WI38 (cell line): Measurements from ENCODE around the gene SH2D4B.

Experiments
- H3K4me3 ChIP-seq: 2 replicates; pipeline ENCODE4 v1.5.1; 2011; ENCODE audit warnings: low read depth, mild to moderate bottlenecking, control low read depth, low read length
- CTCF ChIP-seq: IDR thresholded peaks from 2 replicates; pipeline ENCODE4 v1.5.1; 2012; ENCODE audit warnings: low read depth, mild to moderate bottlenecking, control low read depth, low read length

The SH2D4B gene

GRCh38 chr10:80520661-80521470 lies 16.8 kb upstream of the SH2D4B start:
- no peak for TF ChIP-seq CTCF
- no peak overlapping the region for H3K4me3 ChIP-seq

- no peak for TF ChIP-seq CTCF
- H3K4me3 ChIP-seq = no peak overlapping the region
These were observed 14.8 kb upstream of the SH2D4B start for GRCh38 chr10:80522756-80523363.

GRCh38 chr10:80523773-80524172 lies 13.9 kb upstream of the SH2D4B start:
- no peak overlapping the region for H3K4me3 ChIP-seq
- TF ChIP-seq CTCF = no peak

- H3K4me3 ChIP-seq = no peak overlapping the region
- TF ChIP-seq CTCF = no peak
These were observed 13.4 kb upstream of the SH2D4B start for GRCh38 chr10:80524190-80524909.

GRCh38 chr10:80526218-80526617 lies 11.5 kb upstream of the SH2D4B start:
- no peak for TF ChIP-seq CTCF
- no peak overlapping the region for H3K4me3 ChIP-seq

GRCh38 chr10:80526742-80527141 lies 11.0 kb upstream of the SH2D4B start:
- no peak for TF ChIP-seq CTCF
- no peak overlapping the region for H3K4me3 ChIP-seq
